Loucy (cell line): ENCODE data around the gene NRCAM.

Experiments used
- H2AFZ ChIP-seq: fragments of 200-600 bp; sonication (generic); 2 replicates; pipeline ENCODE4 v1.6.0; 2016; ENCODE audit warnings: antibody characterized with exemption, mild to moderate bottlenecking, low read length, moderate library complexity
- H3F3A ChIP-seq: fragments of 200-600 bp; 2 replicates; pipeline ENCODE4 v1.6.0; 2016; ENCODE audit warnings: antibody characterized with exemption, low read depth, mild to moderate bottlenecking
- H3K27me3 ChIP-seq: fragments of 200-600 bp; sonication (generic); 2 replicates; pipeline ENCODE4 v1.6.1; 2014; ENCODE audit warnings: low read length, mild to moderate bottlenecking; ENCODE audit not compliant: insufficient read depth, poor library complexity, severe bottlenecking
- H3K36me3 ChIP-seq: fragments of 200-600 bp; sonication (generic); 2 replicates; pipeline ENCODE4 v1.6.1; 2016; ENCODE audit warnings: low read length; ENCODE audit not compliant: insufficient read depth
- H3K4me1 ChIP-seq: fragments of 200-600 bp; sonication (generic); 2 replicates; pipeline ENCODE4 v1.5.1; 2014; ENCODE audit warnings: low read length, mild to moderate bottlenecking; ENCODE audit not compliant: insufficient read depth, poor library complexity, severe bottlenecking
- H3K4me2 ChIP-seq: fragments of 200-600 bp; sonication (generic); 2 replicates; pipeline ENCODE4 v1.6.0; 2014; ENCODE audit warnings: antibody characterized with exemption, low read length, low read depth, mild to moderate bottlenecking; ENCODE audit not compliant: poor library complexity, severe bottlenecking
- H3K4me3 ChIP-seq: fragments of 200-600 bp; sonication (generic); 2 replicates; pipeline ENCODE4 v1.5.1; 2014; ENCODE audit warnings: low read length, mild to moderate bottlenecking, mixed read lengths; ENCODE audit not compliant: poor library complexity, severe bottlenecking
- H3K79me2 ChIP-seq: fragments of 200-600 bp; sonication (generic); 2 replicates; pipeline ENCODE4 v1.6.1; 2014; ENCODE audit warnings: low read length; ENCODE audit not compliant: insufficient read depth
- H3K9ac ChIP-seq: fragments of 200-600 bp; sonication (generic); 2 replicates; pipeline ENCODE4 v1.6.0; 2014; ENCODE audit warnings: mild to moderate bottlenecking, low read depth, low read length, moderate library complexity; ENCODE audit not compliant: poor library complexity, severe bottlenecking
- H3K9me2 ChIP-seq: fragments of 200-600 bp; sonication (generic); replicated peaks from 2 replicates; pipeline ENCODE4 v1.6.1; 2016; ENCODE audit warnings: low read depth, low read length, mixed read lengths
- H3K9me3 ChIP-seq: fragments of 200-600 bp; sonication (generic); 2 replicates; pipeline ENCODE4 v1.6.1; 2014; ENCODE audit warnings: mild to moderate bottlenecking, antibody characterized with exemption, low read length, low read depth; ENCODE audit not compliant: insufficient read depth
- H4K20me1 ChIP-seq: fragments of 200-600 bp; sonication (generic); 2 replicates; pipeline ENCODE4 v1.6.0; 2014; ENCODE audit warnings: antibody characterized with exemption, low read length, mild to moderate bottlenecking; ENCODE audit not compliant: insufficient read depth, poor library complexity, severe bottlenecking
- EZH2phosphoT487 ChIP-seq: fragments of 200-600 bp; IDR thresholded peaks from 2 replicates; pipeline ENCODE4 v1.6.1; 2018; ENCODE audit warnings: antibody characterized with exemption, mild to moderate bottlenecking, moderate library complexity, borderline replicate concordance
- TF ChIP-seq, protein P1 (sequence below): fragments of 200-600 bp; sonication (generic); conservative IDR thresholded peaks from 2 replicates; pipeline ENCODE4 v1.5.1; 2014; ENCODE audit warnings: mild to moderate bottlenecking, antibody characterized with exemption, low read length

The NRCAM gene

DNA sequence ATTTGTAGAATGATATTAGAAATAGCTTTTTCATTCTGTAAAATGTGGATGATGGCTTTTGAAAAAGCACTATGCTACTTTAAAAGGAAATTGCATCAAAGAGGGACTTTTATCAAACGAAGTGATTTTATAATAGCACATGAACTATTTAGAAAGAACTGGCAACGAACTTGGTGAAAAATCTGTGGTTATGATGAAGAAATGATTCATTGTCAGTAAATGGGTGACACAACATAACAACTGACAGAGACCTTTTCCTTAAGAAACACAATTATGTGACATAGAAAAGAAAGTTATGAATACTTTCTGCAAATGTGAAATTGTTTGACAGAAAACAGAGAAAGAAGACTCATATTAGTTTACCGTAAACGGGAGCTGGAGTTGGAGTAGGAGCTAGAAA, 265.3 kb downstream of the NRCAM start:
- no peaks in the 10 kb centered on the region for H3K36me3 ChIP-seq
- no peaks in the 10 kb centered on the region for H3K27me3 ChIP-seq
- no peak overlapping the region for H3K4me3 ChIP-seq
- H3K79me2 ChIP-seq = no peaks in the 10 kb centered on the region
- H3K9me3 ChIP-seq = no peaks in the 10 kb centered on the region
- H3F3A ChIP-seq = no peaks in the 10 kb centered on the region
- peaks cover 4% of the 10 kb centered on the region for H3K4me1 ChIP-seq
- TF ChIP-seq, protein P1, sequence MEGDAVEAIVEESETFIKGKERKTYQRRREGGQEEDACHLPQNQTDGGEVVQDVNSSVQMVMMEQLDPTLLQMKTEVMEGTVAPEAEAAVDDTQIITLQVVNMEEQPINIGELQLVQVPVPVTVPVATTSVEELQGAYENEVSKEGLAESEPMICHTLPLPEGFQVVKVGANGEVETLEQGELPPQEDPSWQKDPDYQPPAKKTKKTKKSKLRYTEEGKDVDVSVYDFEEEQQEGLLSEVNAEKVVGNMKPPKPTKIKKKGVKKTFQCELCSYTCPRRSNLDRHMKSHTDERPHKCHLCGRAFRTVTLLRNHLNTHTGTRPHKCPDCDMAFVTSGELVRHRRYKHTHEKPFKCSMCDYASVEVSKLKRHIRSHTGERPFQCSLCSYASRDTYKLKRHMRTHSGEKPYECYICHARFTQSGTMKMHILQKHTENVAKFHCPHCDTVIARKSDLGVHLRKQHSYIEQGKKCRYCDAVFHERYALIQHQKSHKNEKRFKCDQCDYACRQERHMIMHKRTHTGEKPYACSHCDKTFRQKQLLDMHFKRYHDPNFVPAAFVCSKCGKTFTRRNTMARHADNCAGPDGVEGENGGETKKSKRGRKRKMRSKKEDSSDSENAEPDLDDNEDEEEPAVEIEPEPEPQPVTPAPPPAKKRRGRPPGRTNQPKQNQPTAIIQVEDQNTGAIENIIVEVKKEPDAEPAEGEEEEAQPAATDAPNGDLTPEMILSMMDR = no peak
- no peak for TF ChIP-seq EZH2phosphoT487
- H3K9me2 ChIP-seq = no peaks in the 10 kb centered on the region
- H2AFZ ChIP-seq = no peak overlapping the region
- no peaks in the 10 kb centered on the region for H4K20me1 ChIP-seq
- H3K9ac ChIP-seq = no peak overlapping the region
- H3K4me2 ChIP-seq = no peak overlapping the region

DNA sequence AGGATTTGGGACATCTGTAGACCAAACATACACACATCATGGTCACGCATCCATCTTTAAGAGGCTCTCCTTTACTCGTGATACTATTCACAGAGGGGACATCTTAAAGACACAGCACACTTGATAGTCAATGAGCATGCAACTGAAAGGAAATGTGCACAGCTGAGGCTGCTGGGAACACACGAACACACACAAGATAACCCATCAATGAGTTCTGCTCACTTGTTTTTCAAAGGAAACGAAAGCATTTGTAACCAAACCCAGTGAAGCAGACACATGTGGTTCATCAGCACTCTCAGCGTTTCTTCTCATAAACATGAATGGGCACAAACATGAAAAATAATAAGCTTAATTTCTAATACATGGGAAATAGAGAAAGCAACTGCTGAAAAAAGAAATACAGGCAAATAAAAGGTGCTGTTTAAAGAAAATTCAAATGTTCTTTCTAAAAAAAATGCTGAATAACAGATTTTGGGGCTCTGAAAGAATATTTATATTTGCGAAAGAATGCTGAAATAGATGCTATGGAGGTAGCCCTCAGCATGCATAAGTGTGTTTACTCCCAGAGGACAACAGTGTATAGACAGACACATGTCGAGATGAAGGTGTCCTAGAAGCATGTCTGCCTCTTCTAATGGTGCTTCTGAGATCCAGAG, 266.4 kb downstream of the NRCAM start:
- Histone ChIP-seq H3K9ac (no peak overlapping the region), H3K4me2 (no peak overlapping the region)
- TF ChIP-seq, protein P1 = no peak
- no peak for TF ChIP-seq EZH2phosphoT487

DNA sequence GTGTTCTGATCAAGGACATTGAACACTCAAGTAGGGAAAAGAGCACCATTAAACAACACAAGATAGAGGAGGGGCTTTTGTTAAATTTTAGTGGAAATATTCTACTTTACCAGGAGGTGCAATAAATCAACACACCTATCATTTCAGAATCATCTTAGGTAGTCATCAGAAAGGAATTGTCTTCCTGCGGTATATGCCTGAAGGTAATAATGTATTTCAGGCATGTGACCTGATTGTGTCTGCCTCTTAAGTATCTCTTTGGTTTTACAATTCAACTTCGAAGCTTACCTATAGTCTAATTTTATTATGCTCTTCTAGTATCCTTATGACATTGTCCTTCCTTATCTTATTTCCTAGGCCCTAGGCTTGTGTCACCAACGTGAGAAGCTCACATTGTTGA, 267.5 kb downstream of the NRCAM start:
- Histone ChIP-seq H3K4me2 (no peak overlapping the region), H3F3A (no peaks in the 10 kb centered on the region), H3K36me3 (no peaks in the 10 kb centered on the region), H3K4me1 (peaks cover 4% of the 10 kb centered on the region), H2AFZ (no peak overlapping the region), H3K9me3 (no peaks in the 10 kb centered on the region), H4K20me1 (no peaks in the 10 kb centered on the region), H3K27me3 (no peaks in the 10 kb centered on the region), H3K4me3 (no peak overlapping the region), H3K9me2 (no peaks in the 10 kb centered on the region), H3K9ac (no peak overlapping the region), H3K79me2 (no peaks in the 10 kb centered on the region)
- TF ChIP-seq, protein P1 = no peak
- no peak for TF ChIP-seq EZH2phosphoT487

More for the DNA sequence above, 266.4 kb downstream of the NRCAM start:
- peaks cover 4% of the 10 kb centered on the region for H3K4me1 ChIP-seq
- no peaks in the 10 kb centered on the region for H3K36me3 ChIP-seq
- no peaks in the 10 kb centered on the region for H3F3A ChIP-seq
- no peaks in the 10 kb centered on the region for H4K20me1 ChIP-seq
- H3K27me3 ChIP-seq = no peaks in the 10 kb centered on the region
- no peak overlapping the region for H2AFZ ChIP-seq
- H3K9me2 ChIP-seq = no peaks in the 10 kb centered on the region
- no peaks in the 10 kb centered on the region for H3K9me3 ChIP-seq
- H3K4me3 ChIP-seq = no peak overlapping the region
- H3K79me2 ChIP-seq = no peaks in the 10 kb centered on the region
